DMS114 treated with DMSO at 0.1 percent for 48 hours (cell line): ENCODE measurements around the gene PHF14.

Experiments
- DNase-seq: peaks from one replicate; lab custom pipeline; 2025; ENCODE audit not compliant: unreplicated experiment; lab: John Stamatoyannopoulos, UW

Gene PHF14

DNA sequence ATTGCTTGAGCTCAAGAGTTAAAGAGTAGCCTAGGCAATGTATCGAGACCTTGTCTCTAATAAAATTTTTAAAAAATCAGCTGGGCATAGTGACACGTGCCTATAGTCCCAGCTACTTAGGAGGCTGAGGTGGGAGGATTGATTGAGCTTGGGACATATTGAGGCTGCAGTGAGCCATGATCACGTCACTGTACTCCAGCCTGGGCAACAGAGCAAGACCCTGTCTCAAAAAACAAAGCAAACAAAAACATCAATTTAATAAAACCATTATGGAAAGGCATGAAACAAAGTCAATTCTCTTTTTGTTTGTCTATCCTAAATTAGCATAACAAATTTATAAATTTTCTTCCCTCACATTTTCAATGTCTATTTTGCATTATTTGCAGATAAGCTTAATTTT lies 108.4 kb downstream of the PHF14 start:
- no peak for DNase-seq

GRCh38 chr7:11082552-11083213 lies 109.0 kb downstream of the PHF14 start:
- DNase-seq: no peak

- DNase-seq: no peak
Measured at GRCh38 chr7:11083214-11083568, 109.5 kb downstream of the PHF14 start.

- DNase-seq: no peak
Measured at GRCh38 chr7:11104578-11104977, 130.9 kb downstream of the PHF14 start.

DNA sequence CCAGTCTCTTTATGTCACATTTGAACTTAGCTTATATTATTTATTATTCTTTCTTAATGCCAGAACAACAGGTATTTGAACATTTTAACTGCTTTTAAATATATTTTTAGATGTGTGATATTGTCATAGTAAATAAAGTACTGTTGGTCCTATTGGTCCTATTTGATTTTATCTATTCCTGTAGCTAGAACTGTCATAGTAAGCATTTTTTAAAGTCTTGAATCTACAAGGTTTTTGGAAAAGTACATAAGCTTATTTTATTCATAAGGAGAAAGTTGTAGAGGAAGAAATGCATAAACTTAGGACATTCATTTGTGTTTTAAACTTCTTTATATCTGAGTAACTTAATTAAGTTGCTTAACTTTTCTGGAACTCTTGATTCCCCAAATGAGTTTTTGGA lies 136.0 kb downstream of the PHF14 start:
- no peak for DNase-seq

DNA sequence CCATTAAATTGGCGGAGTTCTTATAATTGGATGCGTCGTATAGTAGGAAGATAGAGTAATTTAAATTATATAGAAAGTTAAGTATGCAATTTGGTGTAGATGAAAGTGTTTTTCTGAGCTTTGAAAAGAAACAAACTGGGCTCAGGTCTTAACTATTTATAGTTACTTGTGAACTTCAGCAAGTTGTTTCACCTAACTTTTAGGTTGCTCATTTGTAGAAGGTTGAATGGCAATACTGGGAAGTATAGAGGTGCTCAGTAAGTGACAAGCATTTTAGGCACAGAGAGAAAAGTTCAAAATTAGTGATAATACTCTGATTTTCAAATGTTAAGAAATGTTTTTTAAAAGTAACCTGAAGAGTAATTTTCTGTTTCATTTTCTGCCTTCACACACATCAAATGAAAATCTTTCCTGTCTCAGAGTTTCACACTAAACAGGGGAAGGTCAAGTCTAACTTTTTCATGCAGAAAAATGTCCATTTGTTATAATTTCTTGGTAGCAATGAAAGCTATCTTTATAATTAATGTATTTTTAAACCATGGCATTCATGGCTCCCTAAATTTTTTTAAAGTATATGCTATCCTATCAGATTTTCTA lies 146.5 kb downstream of the PHF14 start:
- no peak for DNase-seq

DNA sequence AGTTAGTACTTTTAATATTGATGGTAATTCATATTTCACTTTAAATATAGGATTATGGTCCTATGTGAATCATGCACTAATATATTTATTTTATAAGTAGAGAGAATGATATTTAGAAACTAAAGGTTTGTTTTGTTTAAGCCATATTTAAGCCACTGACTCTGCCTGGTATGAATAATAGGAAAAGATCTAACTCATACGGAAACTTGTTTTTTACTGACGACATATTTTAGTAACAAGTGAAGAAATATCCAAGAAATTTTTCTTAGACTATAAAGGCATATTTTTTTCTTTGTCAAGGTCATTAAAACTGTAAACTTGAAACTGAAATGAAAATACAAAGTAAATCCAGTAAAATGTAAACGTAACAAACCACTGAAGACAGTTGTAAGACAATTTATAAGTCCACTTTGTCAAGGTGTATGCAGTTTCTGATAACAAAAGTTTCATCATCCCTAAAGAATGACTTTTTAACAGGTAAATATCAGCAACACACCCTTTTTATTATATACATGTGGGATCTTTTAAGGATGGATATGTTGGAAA lies 147.1 kb downstream of the PHF14 start:
- no peak for DNase-seq

DNA sequence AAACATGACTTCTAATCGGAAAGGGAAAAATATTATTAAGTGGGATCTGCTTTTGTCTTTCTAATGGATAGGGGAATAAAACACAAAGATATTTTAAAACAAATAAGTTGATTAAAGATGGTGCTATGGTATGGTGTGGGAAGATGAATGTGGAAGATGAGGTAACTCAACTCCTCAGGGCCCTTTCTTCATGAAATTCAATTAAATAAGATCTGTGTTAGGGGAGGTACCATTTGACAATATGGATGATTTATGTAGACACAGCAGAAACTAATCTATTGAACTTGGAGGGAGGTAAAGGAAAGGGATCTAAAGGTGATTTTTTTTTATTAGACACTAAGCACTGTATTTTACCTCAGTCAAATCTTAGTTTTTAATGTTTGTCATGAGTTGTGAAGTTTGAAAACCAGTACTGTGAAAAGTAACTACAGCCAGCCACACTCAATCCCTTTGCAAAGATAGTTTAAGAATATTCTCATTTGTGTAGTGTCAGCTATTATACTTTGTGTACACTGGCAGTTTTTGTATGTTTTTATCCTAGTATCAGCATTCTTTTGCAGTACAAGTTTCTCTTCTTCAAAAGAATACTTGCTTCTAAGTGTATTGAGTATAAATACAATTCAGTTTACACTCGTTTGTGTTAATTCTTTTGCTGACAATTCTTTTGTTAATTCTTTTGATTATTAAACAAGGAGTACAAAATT lies 151.3 kb downstream of the PHF14 start:
- no peak for DNase-seq

DNA sequence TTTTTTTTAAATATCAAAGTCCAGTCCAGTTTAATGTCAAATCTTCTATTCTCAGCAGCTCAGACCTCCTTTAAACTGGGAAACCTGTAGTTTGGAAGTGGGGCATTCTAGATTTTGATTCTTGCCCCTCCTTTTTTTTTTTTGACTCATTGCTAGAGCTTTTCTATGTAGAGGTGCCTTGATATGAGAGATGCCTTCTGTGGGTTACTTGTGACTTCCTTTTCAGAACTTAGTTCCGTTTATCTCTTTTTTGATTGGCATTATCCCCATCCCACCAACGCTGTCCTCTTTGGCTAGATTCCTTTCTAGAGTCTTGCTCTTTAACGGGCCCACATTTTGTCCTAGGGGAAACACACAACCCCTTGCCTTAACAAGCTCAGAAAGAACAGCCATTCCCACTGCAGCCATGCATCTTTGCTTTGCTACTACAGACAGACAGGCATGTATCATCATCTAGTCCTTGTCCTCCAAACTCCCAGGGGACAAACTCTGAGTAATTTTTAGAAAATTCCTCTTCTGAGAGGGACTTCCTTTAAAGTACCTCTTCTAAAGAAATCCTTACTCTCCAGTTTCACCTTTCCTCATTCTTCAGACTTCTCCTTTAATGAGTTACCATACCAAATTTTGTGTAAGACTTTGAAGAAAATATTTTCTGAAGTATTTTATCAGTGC lies 153.6 kb downstream of the PHF14 start:
- DNase-seq: no peak

DNA sequence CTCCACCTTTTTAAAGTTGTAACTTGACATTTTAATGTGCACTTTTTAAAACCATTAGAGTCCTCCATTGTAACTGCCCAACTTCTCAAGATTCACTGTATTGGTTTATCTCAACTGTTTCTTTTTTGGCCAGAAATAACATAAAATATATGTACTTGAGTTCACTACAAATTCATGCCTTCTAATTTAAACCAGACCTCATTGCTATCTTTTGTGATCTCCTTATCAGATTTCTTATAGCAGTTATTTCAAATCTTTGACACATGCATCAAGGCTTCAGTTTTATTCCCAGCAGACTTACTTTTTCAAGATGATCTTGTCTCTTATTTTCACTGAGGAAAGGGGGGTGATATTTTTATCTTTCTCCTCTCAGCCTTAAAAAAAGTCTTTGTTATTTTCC lies 154.3 kb downstream of the PHF14 start:
- no peak for DNase-seq

DNA sequence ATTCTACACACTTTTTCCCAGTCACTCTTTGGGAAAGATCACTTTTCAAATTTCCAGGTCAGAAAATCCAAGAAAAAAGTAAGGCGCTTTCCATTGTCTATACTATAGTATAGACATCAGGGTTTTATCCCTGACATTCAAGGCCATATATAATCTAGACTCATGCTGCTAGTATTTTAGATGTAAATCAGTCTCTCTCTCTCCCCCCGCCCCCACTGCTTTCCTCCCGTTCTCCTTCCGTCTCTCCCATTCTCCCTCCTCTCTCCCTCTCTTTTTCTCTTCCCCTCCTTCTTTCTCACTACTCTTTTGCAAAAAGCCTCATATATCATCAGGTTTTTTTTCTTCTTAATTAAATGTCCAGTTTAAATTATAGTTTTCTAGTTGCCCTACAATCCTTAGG lies 154.8 kb downstream of the PHF14 start:
- DNase-seq: no peak

DNA sequence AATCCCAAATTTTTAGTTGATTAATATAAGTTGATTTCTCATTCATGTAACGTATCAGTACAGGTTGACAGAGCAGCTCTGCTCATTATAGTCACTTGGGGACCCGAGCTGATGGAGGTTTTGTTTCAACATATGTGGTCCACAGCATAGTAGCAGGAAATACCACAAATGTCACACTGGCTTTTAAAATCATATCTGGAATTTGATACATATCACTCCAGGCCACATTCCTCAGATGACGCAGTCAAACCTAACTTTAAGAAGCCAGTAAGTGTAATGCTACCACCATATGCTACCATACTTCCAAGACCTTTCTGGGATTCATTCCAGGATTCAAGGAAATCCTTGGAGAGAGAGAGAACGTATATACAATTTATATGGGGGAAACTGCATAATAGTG lies 156.3 kb downstream of the PHF14 start:
- DNase-seq: no peak

GRCh38 chr7:11130601-11131000 lies 156.9 kb downstream of the PHF14 start:
- DNase-seq: no peak

DNA sequence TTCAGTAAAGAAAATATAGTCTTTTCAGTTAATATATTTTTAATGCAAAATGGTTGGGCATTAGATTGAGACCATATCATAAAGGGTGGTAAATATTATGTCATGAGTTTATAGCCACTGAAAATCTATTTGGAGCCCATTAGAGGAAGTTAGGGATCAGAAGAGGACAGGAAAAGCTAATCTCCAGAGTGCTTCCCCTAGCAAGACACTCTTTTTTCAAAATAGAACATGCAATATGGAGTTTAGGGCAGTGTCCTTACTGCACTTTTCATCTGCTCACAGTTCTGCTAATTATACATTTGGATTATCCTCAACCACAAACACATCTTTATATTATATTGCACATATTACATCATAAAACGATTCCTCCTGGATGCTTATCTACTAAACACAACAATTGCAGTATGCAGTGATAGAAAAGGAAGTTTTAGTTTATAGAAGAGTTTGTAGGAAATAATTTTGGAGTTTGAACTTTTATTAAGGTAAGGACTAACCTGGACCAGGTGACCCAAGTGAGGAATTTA lies 159.8 kb downstream of the PHF14 start:
- DNase-seq: no peak

- no peak for DNase-seq
Measured at GRCh38 chr7:11135573-11135972, 161.9 kb downstream of the PHF14 start.

DNA sequence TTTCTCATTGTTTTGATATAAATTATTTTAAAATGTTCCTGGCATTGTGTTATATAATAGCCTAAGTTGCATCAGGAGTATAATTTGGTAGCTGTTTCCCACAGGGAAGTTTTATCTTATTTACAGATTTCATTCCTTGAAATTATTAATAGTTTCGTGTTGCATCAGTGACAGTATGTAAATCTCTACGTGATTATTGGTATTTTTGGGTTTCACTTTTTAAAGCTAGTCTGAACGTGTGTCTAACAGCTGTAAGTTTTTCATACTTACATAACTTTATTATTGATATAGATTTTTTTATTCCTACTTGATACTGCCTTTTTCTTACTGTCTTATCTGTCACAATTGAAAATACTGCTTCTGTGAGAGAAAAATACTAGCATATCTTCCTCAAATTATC lies 167.9 kb downstream of the PHF14 start:
- no peak for DNase-seq

DNA sequence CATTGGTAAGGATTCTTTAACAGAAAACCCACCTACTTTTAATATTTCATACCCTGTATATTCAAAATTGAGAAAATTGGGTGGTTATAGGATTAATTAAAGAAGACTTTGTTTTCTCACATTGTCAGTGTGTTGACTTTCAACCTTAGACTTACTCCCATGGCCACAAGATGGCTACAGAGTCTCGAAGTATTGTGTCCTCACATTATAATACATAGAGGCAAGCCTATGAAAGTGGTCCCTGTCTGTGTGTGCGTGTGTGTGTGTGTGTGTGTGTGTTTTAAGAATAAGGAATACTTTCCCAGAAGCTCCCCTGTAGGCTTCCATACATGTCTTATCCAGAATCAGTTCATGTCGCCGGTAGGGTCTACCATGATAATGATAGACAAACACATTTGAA lies 180.0 kb downstream of the PHF14 start:
- DNase-seq: no peak

DNA sequence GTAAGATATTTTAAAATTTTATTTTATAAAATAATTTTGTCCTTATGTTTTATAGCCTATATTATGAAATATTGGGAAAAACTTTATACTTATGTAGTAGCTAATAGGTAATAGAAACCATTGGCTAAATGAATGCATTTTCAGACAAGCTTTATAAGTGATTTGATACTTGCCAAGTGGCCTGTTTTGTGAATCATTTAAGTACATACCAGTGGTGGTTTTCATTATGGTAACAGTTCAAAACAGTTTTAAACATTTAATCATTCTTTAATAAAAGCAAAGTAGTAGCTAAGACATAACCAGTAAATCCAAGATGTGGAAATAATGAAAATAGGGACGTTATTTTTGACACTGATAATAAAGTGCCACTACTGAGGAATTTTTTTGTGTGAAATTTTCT lies 182.2 kb downstream of the PHF14 start:
- DNase-seq: no peak

- no peak for DNase-seq
Measured at GRCh38 chr7:11161499-11161898, 187.8 kb downstream of the PHF14 start.

GRCh38 chr7:11163220-11163619 lies 189.5 kb downstream of the PHF14 start:
- no peak for DNase-seq

GRCh38 chr7:11166051-11166450 lies 192.4 kb downstream of the PHF14 start:
- no peak for DNase-seq
